NCI-H2171 (cell line): ENCODE results near the gene KCTD1.

Experiments used
- DNase-seq: peaks from one replicate; lab custom pipeline; 2025; lab: John Stamatoyannopoulos, UW

KCTD1 gene

GRCh38 chr18:26425148-26425531 lies 123.2 kb downstream of the KCTD1 start:
- no peak for DNase-seq

GRCh38 chr18:26424428-26425147 lies 123.8 kb downstream of the KCTD1 start:
- DNase-seq: no peak

GRCh38 chr18:26422472-26423162 lies 125.7 kb downstream of the KCTD1 start:
- no peak for DNase-seq

- no peak for DNase-seq
Observed at GRCh38 chr18:26421931-26422330, 126.4 kb downstream of the KCTD1 start.

- DNase-seq: no peak
Observed at GRCh38 chr18:26421503-26421902, 126.8 kb downstream of the KCTD1 start.

- DNase-seq: no peak
Observed at GRCh38 chr18:26419746-26420145, 128.6 kb downstream of the KCTD1 start.

- no peak for DNase-seq
Observed at GRCh38 chr18:26418225-26418624, 130.1 kb downstream of the KCTD1 start.

GRCh38 chr18:26417190-26417589 lies 131.2 kb downstream of the KCTD1 start:
- DNase-seq: no peak

GRCh38 chr18:26416652-26417150 lies 131.7 kb downstream of the KCTD1 start:
- DNase-seq: no peak

GRCh38 chr18:26415631-26416030 lies 132.7 kb downstream of the KCTD1 start:
- DNase-seq: no peak

GRCh38 chr18:26414901-26415440 lies 133.4 kb downstream of the KCTD1 start:
- DNase-seq: no peak

GRCh38 chr18:26409091-26409490 lies 139.3 kb downstream of the KCTD1 start:
- no peak for DNase-seq

- DNase-seq: no peak
Observed at GRCh38 chr18:26407736-26408601, 140.4 kb downstream of the KCTD1 start.

- no peak for DNase-seq
Observed at GRCh38 chr18:26406854-26407517, 141.4 kb downstream of the KCTD1 start.

GRCh38 chr18:26406324-26406723 lies 142.0 kb downstream of the KCTD1 start:
- DNase-seq: no peak

- peak; percentile 5 for DNase-seq
Observed at GRCh38 chr18:26405190-26405801, 143.1 kb downstream of the KCTD1 start.
